Dendritic cell treated with granulocyte-macrophage colony-stimulating factor and Interleukin-4, amounts not matched to agents 40 ng/mL and 50 ng/mL, for 4 days (primary cell): Measurements from ENCODE around the gene FTO.

ENCODE experiments used
- H3K27ac Mint-ChIP-seq: one replicate; pipeline ENCODE4 v1.8.0; 2022; ENCODE audit warnings: mild to moderate bottlenecking, mixed read lengths
- H3K27me3 Mint-ChIP-seq: one replicate; pipeline ENCODE4 v1.8.0; 2022; ENCODE audit warnings: mild to moderate bottlenecking, mixed read lengths
- H3K36me3 Mint-ChIP-seq: one replicate; pipeline ENCODE4 v1.8.0; 2022; ENCODE audit warnings: low read depth, mixed read lengths
- H3K4me1 Mint-ChIP-seq: one replicate; pipeline ENCODE4 v1.8.0; 2022; ENCODE audit warnings: low read depth, mixed read lengths
- H3K4me3 Mint-ChIP-seq: one replicate; pipeline ENCODE4 v1.8.0; 2022; ENCODE audit warnings: mild to moderate bottlenecking, moderate library complexity, mixed read lengths
- H3K9me3 Mint-ChIP-seq: one replicate; pipeline ENCODE4 v1.8.0; 2022; ENCODE audit warnings: mixed read lengths
- intact Hi-C: fragments of 100-400 bp; cut with micrococcal nuclease; formaldehyde crosslinking; loops from one replicate; pipeline ENCODE4 v1.15.0; 2022

FTO gene

GRCh38 chr16:53893731-53894435 is 189.9 kb downstream of the FTO start:
- H3K4me1 Mint-ChIP-seq = peaks cover 5% of the 10 kb centered on the region
- intact Hi-C loops = no loop called here
- H3K4me3 Mint-ChIP-seq = no peak overlapping the region
- H3K9me3 Mint-ChIP-seq = no peaks in the 10 kb centered on the region
- no peaks in the 10 kb centered on the region for H3K27me3 Mint-ChIP-seq
- peaks cover 16% of the 10 kb centered on the region for H3K36me3 Mint-ChIP-seq
- no peak overlapping the region for H3K27ac Mint-ChIP-seq

DNA sequence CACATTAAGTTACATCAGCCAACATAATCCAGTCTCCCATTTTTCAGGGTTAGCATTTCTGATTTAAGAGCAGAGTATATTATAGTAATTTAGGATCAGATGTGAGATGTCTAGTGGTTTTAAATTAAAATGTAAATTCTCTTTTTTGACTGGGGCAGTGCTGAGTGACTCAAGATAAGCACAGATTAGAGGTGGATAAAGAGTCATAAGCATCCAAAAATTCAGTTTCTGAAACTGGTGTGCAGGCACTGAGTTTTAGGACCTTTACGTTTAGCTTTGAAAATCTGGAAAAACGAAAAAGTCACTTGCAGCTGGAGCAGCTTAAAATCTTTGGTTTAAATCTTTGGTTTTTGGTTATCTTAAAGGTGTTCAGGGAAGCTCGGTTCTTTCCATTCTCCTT is 190.7 kb downstream of the FTO start:
- intact Hi-C loops = no loop called here
- Mint-ChIP-seq H3K36me3 (peaks cover 8% of the 10 kb centered on the region), H3K27ac (no peak overlapping the region), H3K9me3 (no peaks in the 10 kb centered on the region), H3K4me1 (peaks cover 5% of the 10 kb centered on the region), H3K27me3 (no peaks in the 10 kb centered on the region), H3K4me3 (no peak overlapping the region)

GRCh38 chr16:53895433-53895832 is 191.5 kb downstream of the FTO start:
- intact Hi-C loops = no loop called here
- peaks cover 7% of the 10 kb centered on the region for H3K36me3 Mint-ChIP-seq
- no peaks in the 10 kb centered on the region for H3K27me3 Mint-ChIP-seq

GRCh38 chr16:53895851-53896250 is 191.9 kb downstream of the FTO start:
- Mint-ChIP-seq H3K27ac (no peak overlapping the region), H3K9me3 (no peaks in the 10 kb centered on the region), H3K27me3 (no peaks in the 10 kb centered on the region), H3K4me1 (peaks cover 5% of the 10 kb centered on the region), H3K36me3 (peaks cover 7% of the 10 kb centered on the region), H3K4me3 (no peak overlapping the region)
- intact Hi-C loops = no loop called here

More at GRCh38 chr16:53895433-53895832, 191.5 kb downstream of the FTO start:
- Mint-ChIP-seq H3K27ac (no peak overlapping the region), H3K9me3 (no peaks in the 10 kb centered on the region), H3K4me3 (no peak overlapping the region), H3K4me1 (peaks cover 5% of the 10 kb centered on the region)

DNA sequence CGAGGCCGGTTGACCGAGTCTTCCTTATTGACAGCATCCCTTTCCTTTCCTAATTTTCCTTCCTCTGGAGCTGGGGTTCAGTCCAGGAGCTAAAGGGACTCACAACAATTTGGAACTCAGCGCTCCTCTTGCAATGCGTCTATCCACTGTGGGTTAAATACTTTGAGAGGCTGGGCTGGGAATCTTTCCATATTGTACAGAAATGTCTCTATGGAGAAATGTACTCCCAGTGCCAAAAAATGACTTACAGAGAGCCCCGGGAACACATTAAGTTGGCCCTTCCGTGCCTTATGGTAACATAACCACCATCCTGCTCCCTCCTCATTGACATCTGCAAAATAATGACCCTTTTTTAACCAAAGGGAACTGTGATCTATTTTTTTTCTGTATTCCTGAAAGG is 192.8 kb downstream of the FTO start:
- Mint-ChIP-seq H3K27me3 (no peaks in the 10 kb centered on the region), H3K4me3 (no peak overlapping the region), H3K9me3 (no peaks in the 10 kb centered on the region), H3K36me3 (peaks cover 7% of the 10 kb centered on the region), H3K4me1 (peaks cover 5% of the 10 kb centered on the region), H3K27ac (no peak overlapping the region)
- intact Hi-C loops = no loop called here

- Mint-ChIP-seq H3K27me3 (no peaks in the 10 kb centered on the region), H3K27ac (no peak overlapping the region), H3K4me1 (no peaks in the 10 kb centered on the region), H3K36me3 (no peaks in the 10 kb centered on the region), H3K4me3 (no peak overlapping the region), H3K9me3 (no peaks in the 10 kb centered on the region)
- intact Hi-C loops = no loop called here
These were observed 195.0 kb downstream of the FTO start for GRCh38 chr16:53898993-53899392.

- H3K9me3 Mint-ChIP-seq = no peaks in the 10 kb centered on the region
- H3K36me3 Mint-ChIP-seq = no peaks in the 10 kb centered on the region
- intact Hi-C loops = no loop called here
- no peaks in the 10 kb centered on the region for H3K27me3 Mint-ChIP-seq
- H3K4me3 Mint-ChIP-seq = no peak overlapping the region
- no peaks in the 10 kb centered on the region for H3K4me1 Mint-ChIP-seq
- H3K27ac Mint-ChIP-seq = no peak overlapping the region
These were observed 195.5 kb downstream of the FTO start for GRCh38 chr16:53899431-53899830.

GRCh38 chr16:53900667-53901066 is 196.7 kb downstream of the FTO start:
- Mint-ChIP-seq H3K4me1 (no peaks in the 10 kb centered on the region), H3K36me3 (no peaks in the 10 kb centered on the region), H3K27ac (no peak overlapping the region), H3K4me3 (no peak overlapping the region), H3K9me3 (no peaks in the 10 kb centered on the region), H3K27me3 (no peaks in the 10 kb centered on the region)
- intact Hi-C loops = no loop called here

DNA sequence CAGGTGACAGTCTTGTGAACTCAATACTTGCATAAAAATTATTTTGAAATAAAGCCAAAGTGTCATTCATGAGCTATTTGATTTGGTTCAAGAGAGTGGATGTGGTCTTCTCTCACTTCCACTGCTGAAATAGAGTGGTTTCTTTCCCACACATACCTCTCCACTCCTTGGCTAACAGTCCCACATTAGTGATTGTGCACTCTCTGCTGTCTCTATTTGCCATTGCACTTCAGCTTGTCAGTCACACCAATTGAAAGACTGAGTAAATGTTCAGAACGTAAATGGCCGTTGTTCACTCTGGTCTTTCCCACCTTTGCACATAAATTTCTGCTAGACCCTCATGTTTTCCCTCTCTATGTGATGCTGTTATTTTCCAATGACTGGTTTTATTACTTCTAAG is 197.5 kb downstream of the FTO start:
- H3K4me3 Mint-ChIP-seq = no peak overlapping the region
- no peaks in the 10 kb centered on the region for H3K27me3 Mint-ChIP-seq
- H3K27ac Mint-ChIP-seq = no peak overlapping the region
- intact Hi-C loops = no loop called here
- H3K36me3 Mint-ChIP-seq = no peaks in the 10 kb centered on the region
- H3K9me3 Mint-ChIP-seq = no peaks in the 10 kb centered on the region
- no peaks in the 10 kb centered on the region for H3K4me1 Mint-ChIP-seq

DNA sequence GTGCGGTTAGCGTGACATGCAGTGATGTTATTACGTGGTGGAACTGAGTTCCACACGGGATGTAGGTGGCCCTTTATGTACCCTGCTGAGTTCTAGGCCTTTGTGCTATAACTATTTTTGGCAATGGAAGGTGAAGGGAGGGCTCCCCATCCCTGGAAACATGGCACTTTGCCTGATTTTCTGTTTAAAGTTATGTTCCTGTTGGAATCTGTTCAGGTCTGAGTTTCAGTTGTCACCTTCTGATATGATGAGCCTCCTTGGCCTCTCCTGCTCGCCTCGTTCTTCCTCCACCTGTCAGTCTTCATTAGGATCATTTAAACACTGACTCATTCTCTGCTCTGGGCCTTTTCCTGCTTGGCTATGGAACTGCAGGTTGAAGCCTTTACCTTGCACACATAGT is 200.6 kb downstream of the FTO start:
- no peaks in the 10 kb centered on the region for H3K36me3 Mint-ChIP-seq
- no peaks in the 10 kb centered on the region for H3K9me3 Mint-ChIP-seq
- no peaks in the 10 kb centered on the region for H3K4me1 Mint-ChIP-seq
- intact Hi-C loops = no loop called here
- H3K27me3 Mint-ChIP-seq = no peaks in the 10 kb centered on the region
- H3K4me3 Mint-ChIP-seq = no peak overlapping the region
- H3K27ac Mint-ChIP-seq = no peak overlapping the region

DNA sequence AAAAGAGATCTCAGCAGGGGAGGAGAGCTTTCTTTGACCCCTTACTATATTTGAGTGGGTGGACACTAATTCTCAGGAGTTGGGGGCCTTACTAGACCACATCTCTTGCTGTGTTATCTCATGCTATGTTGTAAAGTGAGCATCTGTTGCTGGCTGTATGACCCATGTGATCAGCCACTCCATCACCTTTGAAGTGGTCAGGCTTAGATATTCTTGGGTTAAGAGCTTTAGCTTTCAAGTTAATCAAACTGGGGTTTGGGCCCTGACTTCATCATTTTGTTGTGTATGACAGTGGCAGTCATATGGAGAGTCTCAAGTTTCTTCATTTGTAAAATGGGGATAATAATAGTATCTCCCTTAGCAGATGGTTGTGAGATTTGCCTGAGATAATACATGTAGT is 201.1 kb downstream of the FTO start:
- no peak overlapping the region for H3K27ac Mint-ChIP-seq
- no peaks in the 10 kb centered on the region for H3K27me3 Mint-ChIP-seq

GRCh38 chr16:53908731-53909130 is 204.8 kb downstream of the FTO start:
- peaks cover 7% of the 10 kb centered on the region for H3K4me1 Mint-ChIP-seq
- intact Hi-C loops = no loop called here
- H3K4me3 Mint-ChIP-seq = no peak overlapping the region
- no peak overlapping the region for H3K27ac Mint-ChIP-seq
- H3K36me3 Mint-ChIP-seq = no peaks in the 10 kb centered on the region
- H3K9me3 Mint-ChIP-seq = no peaks in the 10 kb centered on the region
- no peaks in the 10 kb centered on the region for H3K27me3 Mint-ChIP-seq

More for the DNA sequence above, 201.1 kb downstream of the FTO start:
- intact Hi-C loops = no loop called here
- no peak overlapping the region for H3K4me3 Mint-ChIP-seq
- H3K4me1 Mint-ChIP-seq = no peaks in the 10 kb centered on the region
- no peaks in the 10 kb centered on the region for H3K9me3 Mint-ChIP-seq
- H3K36me3 Mint-ChIP-seq = no peaks in the 10 kb centered on the region

DNA sequence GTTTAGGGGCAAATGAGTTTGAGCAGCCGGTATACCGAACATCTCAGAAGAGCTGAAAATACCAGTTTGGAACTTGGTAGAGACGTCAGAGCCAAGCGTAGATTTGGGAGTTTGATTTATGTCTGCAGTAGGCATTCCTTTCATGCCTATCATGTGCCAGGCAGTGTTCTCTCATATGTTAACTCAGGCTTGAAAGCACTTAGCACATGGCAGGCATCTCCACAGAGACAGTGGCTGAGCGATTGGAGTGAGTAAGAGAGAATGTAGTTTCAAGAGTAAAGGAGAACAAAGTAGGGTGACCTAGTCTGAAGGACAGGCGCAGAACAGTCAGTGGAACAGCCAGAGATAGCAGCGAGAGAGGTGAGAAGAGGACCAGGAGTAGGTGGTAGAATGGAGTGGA is 207.0 kb downstream of the FTO start:
- Mint-ChIP-seq H3K27ac (no peak overlapping the region), H3K4me1 (peaks cover 7% of the 10 kb centered on the region), H3K36me3 (no peaks in the 10 kb centered on the region), H3K4me3 (no peak overlapping the region), H3K9me3 (no peaks in the 10 kb centered on the region), H3K27me3 (no peaks in the 10 kb centered on the region)
- intact Hi-C loops = loop anchor here (10.0 kb wide), 1 partner anchor 56 kb away; no protein-coding TSS in a partner anchor

GRCh38 chr16:53911513-53911912 is 207.6 kb downstream of the FTO start:
- H3K9me3 Mint-ChIP-seq = no peaks in the 10 kb centered on the region
- no peak overlapping the region for H3K27ac Mint-ChIP-seq
- peaks cover 7% of the 10 kb centered on the region for H3K4me1 Mint-ChIP-seq
- no peaks in the 10 kb centered on the region for H3K36me3 Mint-ChIP-seq
- no peak overlapping the region for H3K4me3 Mint-ChIP-seq
- no peaks in the 10 kb centered on the region for H3K27me3 Mint-ChIP-seq
- intact Hi-C loops = loop anchor here (10.0 kb wide), 1 partner anchor 57 kb away; no protein-coding TSS in a partner anchor

DNA sequence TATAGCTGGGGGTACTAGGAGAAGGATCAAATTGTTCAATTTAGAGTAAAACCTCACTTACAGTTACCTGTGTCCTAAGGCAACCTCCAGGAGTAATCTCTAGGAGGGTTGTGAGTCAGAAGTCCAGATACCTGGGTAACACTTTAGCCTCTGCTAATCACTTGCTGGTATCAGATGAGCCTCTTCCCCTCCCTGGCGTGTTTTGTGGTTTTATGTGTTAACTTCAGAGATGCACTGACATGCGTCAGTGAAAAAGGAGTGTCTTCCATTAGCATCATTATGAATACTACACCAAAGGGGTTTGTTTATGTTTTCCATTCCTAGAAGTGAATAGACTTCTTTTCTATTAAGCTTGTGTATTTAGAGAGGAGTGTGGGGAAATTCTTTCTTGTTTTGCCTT is 208.2 kb downstream of the FTO start:
- H3K27me3 Mint-ChIP-seq = no peaks in the 10 kb centered on the region
- H3K4me3 Mint-ChIP-seq = no peak overlapping the region
- H3K4me1 Mint-ChIP-seq = peaks cover 7% of the 10 kb centered on the region
- no peaks in the 10 kb centered on the region for H3K36me3 Mint-ChIP-seq
- H3K27ac Mint-ChIP-seq = no peak overlapping the region
- intact Hi-C loops = loop anchor here (10.0 kb wide), 1 partner anchor 57 kb away; no protein-coding TSS in a partner anchor
- H3K9me3 Mint-ChIP-seq = no peaks in the 10 kb centered on the region
